HUES48 (cell line): ENCODE data around the gene YPEL3.

Experiments used
- H3K27ac ChIP-seq: one replicate; pipeline ENCODE4 v1.7.0; 2013; ENCODE audit warnings: low read depth, low read length, inconsistent platforms
- H3K27me3 ChIP-seq: 2 replicates; pipeline ENCODE4 v1.6.1; 2013; ENCODE audit warnings: mild to moderate bottlenecking, low read length; ENCODE audit not compliant: control insufficient read depth, insufficient read depth
- H3K36me3 ChIP-seq: 2 replicates; pipeline ENCODE4 v1.6.1; 2013; ENCODE audit warnings: low read length; ENCODE audit not compliant: control insufficient read depth, insufficient read depth
- H3K4me1 ChIP-seq: 2 replicates; pipeline ENCODE4 v1.6.1; 2013; ENCODE audit warnings: mild to moderate bottlenecking, low read length; ENCODE audit not compliant: control insufficient read depth, insufficient read depth
- H3K4me3 ChIP-seq: 2 replicates; pipeline ENCODE4 v1.5.1; 2013; ENCODE audit warnings: mild to moderate bottlenecking, low read depth, low read length
- H3K9ac ChIP-seq: 2 replicates; pipeline ENCODE4 v1.6.1; 2013; ENCODE audit warnings: mild to moderate bottlenecking, low read depth, low read length, moderate library complexity
- H3K9me3 ChIP-seq: 2 replicates; pipeline ENCODE4 v1.6.1; 2013; ENCODE audit warnings: low read length; ENCODE audit not compliant: control insufficient read depth, insufficient read depth

Gene YPEL3

DNA sequence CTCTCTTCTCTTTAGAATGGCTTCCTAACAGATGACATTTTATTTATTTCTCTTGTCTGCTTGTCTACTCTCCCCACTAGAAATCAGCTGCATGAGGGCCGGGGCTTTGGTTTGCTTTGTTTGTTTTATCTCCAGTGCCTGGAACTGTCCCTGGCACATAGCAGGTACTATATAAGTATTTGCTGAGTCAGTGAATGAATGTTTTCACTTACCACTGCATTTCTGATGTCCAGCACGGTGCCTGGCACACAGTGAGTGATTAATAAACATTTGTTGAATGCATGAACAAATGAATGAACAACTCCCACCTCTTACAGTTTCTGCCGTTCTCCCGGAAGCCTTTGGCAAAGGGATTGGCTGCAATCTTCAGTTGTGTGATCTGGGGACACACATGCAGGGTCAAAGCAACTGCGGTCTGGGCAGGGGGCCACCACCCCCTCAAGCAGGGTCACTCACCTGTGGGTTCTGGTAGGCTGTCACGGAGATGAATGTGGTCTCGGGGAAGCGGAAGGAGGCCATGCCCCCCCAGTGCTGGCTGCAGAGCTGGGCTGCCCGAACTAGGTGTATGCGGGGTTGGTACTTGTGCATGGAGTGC, 7.7 kb downstream of the YPEL3 start:
- no peaks in the 10 kb centered on the region for H3K4me1 ChIP-seq
- H3K4me3 ChIP-seq = no peak overlapping the region
- H3K9me3 ChIP-seq = no peaks in the 10 kb centered on the region
- no peak overlapping the region for H3K27ac ChIP-seq
- H3K27me3 ChIP-seq = no peaks in the 10 kb centered on the region
- H3K9ac ChIP-seq = no peak overlapping the region
- peaks cover 24% of the 10 kb centered on the region for H3K36me3 ChIP-seq

GRCh38 chr16:30087181-30087898, 8.7 kb downstream of the YPEL3 start:
- Histone ChIP-seq H3K4me1 (no peaks in the 10 kb centered on the region), H3K27me3 (no peaks in the 10 kb centered on the region), H3K36me3 (peaks cover 34% of the 10 kb centered on the region), H3K9ac (no peak overlapping the region), H3K4me3 (no peak overlapping the region), H3K27ac (no peak overlapping the region), H3K9me3 (no peaks in the 10 kb centered on the region)

GRCh38 chr16:30086291-30087140, 9.5 kb downstream of the YPEL3 start:
- Histone ChIP-seq H3K4me3 (no peak overlapping the region), H3K27me3 (no peaks in the 10 kb centered on the region), H3K36me3 (peaks cover 39% of the 10 kb centered on the region), H3K9me3 (no peaks in the 10 kb centered on the region), H3K9ac (no peak overlapping the region), H3K27ac (no peak overlapping the region), H3K4me1 (no peaks in the 10 kb centered on the region)

- Histone ChIP-seq H3K27ac (peak overlapping the region; percentile 65), H3K9ac (no peak overlapping the region), H3K9me3 (no peaks in the 10 kb centered on the region), H3K4me3 (no peak overlapping the region), H3K27me3 (no peaks in the 10 kb centered on the region), H3K36me3 (peaks cover 45% of the 10 kb centered on the region), H3K4me1 (no peaks in the 10 kb centered on the region)
These were observed 10.2 kb downstream of the YPEL3 start for GRCh38 chr16:30085820-30086219.

GRCh38 chr16:30085247-30085646, 10.8 kb downstream of the YPEL3 start:
- no peak overlapping the region for H3K4me3 ChIP-seq
- no peak overlapping the region for H3K9ac ChIP-seq
- H3K27ac ChIP-seq = peak overlapping the region; percentile 65
- H3K4me1 ChIP-seq = no peaks in the 10 kb centered on the region
- no peaks in the 10 kb centered on the region for H3K9me3 ChIP-seq
- H3K36me3 ChIP-seq = peaks cover 49% of the 10 kb centered on the region
- no peaks in the 10 kb centered on the region for H3K27me3 ChIP-seq

- no peaks in the 10 kb centered on the region for H3K27me3 ChIP-seq
- H3K27ac ChIP-seq = no peak overlapping the region
- H3K9me3 ChIP-seq = no peaks in the 10 kb centered on the region
- H3K4me3 ChIP-seq = no peak overlapping the region
- no peaks in the 10 kb centered on the region for H3K4me1 ChIP-seq
- H3K36me3 ChIP-seq = peaks cover 54% of the 10 kb centered on the region
- H3K9ac ChIP-seq = no peak overlapping the region
These were observed 11.2 kb downstream of the YPEL3 start for GRCh38 chr16:30084816-30085159.

- Histone ChIP-seq H3K9me3 (no peaks in the 10 kb centered on the region), H3K9ac (no peak overlapping the region), H3K4me3 (no peak overlapping the region), H3K4me1 (no peaks in the 10 kb centered on the region), H3K27me3 (no peaks in the 10 kb centered on the region), H3K36me3 (peaks cover 59% of the 10 kb centered on the region), H3K27ac (no peak overlapping the region)
These were observed 11.8 kb downstream of the YPEL3 start for GRCh38 chr16:30084096-30084815.

- H3K9me3 ChIP-seq = no peaks in the 10 kb centered on the region
- no peak overlapping the region for H3K4me3 ChIP-seq
- H3K9ac ChIP-seq = no peak overlapping the region
- H3K27ac ChIP-seq = no peak overlapping the region
- no peaks in the 10 kb centered on the region for H3K27me3 ChIP-seq
- no peaks in the 10 kb centered on the region for H3K4me1 ChIP-seq
- peaks cover 65% of the 10 kb centered on the region for H3K36me3 ChIP-seq
These were observed 12.6 kb downstream of the YPEL3 start for GRCh38 chr16:30083216-30084055.

DNA sequence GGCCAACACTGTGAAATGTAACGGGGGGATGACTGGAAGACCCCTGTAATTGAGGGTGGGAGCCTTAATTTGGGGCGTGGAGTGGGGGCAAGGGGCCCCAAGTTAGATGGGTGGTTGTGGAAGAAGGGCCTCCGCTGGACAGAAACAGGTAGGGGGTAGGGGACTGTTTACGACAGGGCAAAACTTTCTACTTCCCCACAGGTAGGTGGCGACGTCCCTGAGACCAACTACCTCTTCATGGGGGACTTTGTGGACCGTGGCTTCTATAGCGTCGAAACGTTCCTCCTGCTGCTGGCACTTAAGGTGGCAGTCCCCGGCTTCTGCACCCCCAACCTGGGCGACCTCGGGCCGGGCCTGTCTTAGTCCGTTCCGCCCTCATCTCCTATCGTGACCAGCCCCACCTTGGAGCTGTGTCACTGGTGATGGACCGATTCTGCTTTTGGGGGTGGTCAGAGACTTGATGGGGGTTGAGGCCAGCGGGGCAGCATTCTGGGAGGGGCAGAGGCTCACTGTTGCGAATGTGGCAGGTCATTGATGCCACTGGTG, 13.4 kb downstream of the YPEL3 start:
- Histone ChIP-seq H3K36me3 (peaks cover 74% of the 10 kb centered on the region), H3K4me3 (no peak overlapping the region), H3K4me1 (no peaks in the 10 kb centered on the region), H3K27ac (no peak overlapping the region), H3K9me3 (no peaks in the 10 kb centered on the region), H3K9ac (no peak overlapping the region), H3K27me3 (no peaks in the 10 kb centered on the region)

GRCh38 chr16:30079480-30079879, 16.5 kb downstream of the YPEL3 start:
- no peak overlapping the region for H3K27ac ChIP-seq
- H3K9ac ChIP-seq = no peak overlapping the region
- peaks cover 65% of the 10 kb centered on the region for H3K36me3 ChIP-seq
- no peak overlapping the region for H3K4me3 ChIP-seq
- H3K4me1 ChIP-seq = no peaks in the 10 kb centered on the region; the same call in 1 of the 2 replicates
- H3K9me3 ChIP-seq = no peaks in the 10 kb centered on the region
- no peaks in the 10 kb centered on the region for H3K27me3 ChIP-seq
